WTC11 (cell line): Measurements from ENCODE around the gene TIFAB. TPM values are rescaled to one million over a fixed set of nuclear protein-coding genes. Genes with fewer than 3 reads are reported as not detected.

Source experiments
- ATAC-seq: fragments of 200-7000 bp; cut with Tn5 transposase; 2 replicates; pipeline ENCODE4 v1.10.0; 2021; ENCODE audit warnings: mild to moderate bottlenecking, moderate library complexity
- CTCF ChIA-PET: fragments of 300-600 bp; sonication (Branson Sonifier 250); formaldehyde crosslinking; loops from one replicate; lab custom pipeline; 2021; ENCODE audit warnings: antibody characterized with exemption; lab: Charles Lee
- POLR2A ChIA-PET: fragments of 350-600 bp; sonication (Branson Sonifier 250); formaldehyde crosslinking; loops from one replicate; lab custom pipeline; 2021; ENCODE audit warnings: antibody characterized with exemption; lab: Charles Lee
- DNase-seq: peaks from one replicate; pipeline ENCODE4 v3.0.0; 2021; ENCODE audit warnings: low spot score
- H3K27ac Mint-ChIP-seq: 2 replicates; pipeline ENCODE4 v1.8.0; 2021; ENCODE audit warnings: mixed read lengths
- H3K27me3 Mint-ChIP-seq: 2 replicates; pipeline ENCODE4 v1.8.0; 2021; ENCODE audit warnings: low read depth, mild to moderate bottlenecking, moderate library complexity, mixed read lengths
- H3K36me3 Mint-ChIP-seq: 2 replicates; pipeline ENCODE4 v1.8.0; 2021; ENCODE audit warnings: mixed read lengths
- H3K4me1 Mint-ChIP-seq: 2 replicates; pipeline ENCODE4 v1.8.0; 2022; ENCODE audit warnings: mixed read lengths
- H3K4me3 Mint-ChIP-seq: 2 replicates; pipeline ENCODE4 v1.8.0; 2021; ENCODE audit warnings: mild to moderate bottlenecking, moderate library complexity, mixed read lengths
- H3K9me3 Mint-ChIP-seq: 2 replicates; pipeline ENCODE4 v1.8.0; 2021; ENCODE audit warnings: mixed read lengths
- FOXJ3 ChIP-seq: sonication (generic); formaldehyde crosslinking; IDR thresholded peaks from 2 replicates; pipeline ENCODE4 v1.9.0; 2021; ENCODE audit warnings: missing genetic modification reagents, mild to moderate bottlenecking, borderline replicate concordance
- NR2C2 ChIP-seq: sonication (generic); formaldehyde crosslinking; IDR thresholded peaks from 2 replicates; pipeline ENCODE4 v1.8.0; 2022; ENCODE audit warnings: mild to moderate bottlenecking, missing genetic modification reagents
- NR3C1 ChIP-seq: sonication (generic); formaldehyde crosslinking; conservative IDR thresholded peaks from 2 replicates; pipeline ENCODE4 v1.8.1; 2023; ENCODE audit warnings: low read depth, mild to moderate bottlenecking, missing genetic modification reagents
- OVOL2 ChIP-seq: fragments of 250-450 bp; sonication (Bioruptor Pico); IDR thresholded peaks from 2 replicates; pipeline ENCODE4 v1.9.0; 2021; ENCODE audit warnings: mild to moderate bottlenecking, borderline replicate concordance
- TP53 ChIP-seq: sonication (generic); formaldehyde crosslinking; IDR thresholded peaks from 2 replicates; pipeline ENCODE4 v1.8.1; 2023; ENCODE audit warnings: mild to moderate bottlenecking, missing genetic modification reagents
- ZNF396 ChIP-seq: fragments of 250-450 bp; sonication (Bioruptor Pico); IDR thresholded peaks from 2 replicates; pipeline ENCODE4 v1.8.0; 2021; ENCODE audit warnings: mild to moderate bottlenecking, moderate library complexity, borderline replicate concordance
- total RNA-seq: library from RNA; stranded (reverse); gene quantifications from 3 replicates; pipeline ENCODE4 v1.2.3, GENCODE V29; 2021
- TF ChIP-seq, protein P1 (sequence below): sonication (generic); formaldehyde crosslinking; IDR thresholded peaks from 2 replicates; pipeline ENCODE4 v1.8.0; 2022; ENCODE audit warnings: mild to moderate bottlenecking, missing genetic modification reagents
- TF ChIP-seq, protein P2 (sequence below): fragments of 250-450 bp; sonication (Bioruptor Pico); IDR thresholded peaks from 2 replicates; pipeline ENCODE4 v1.9.0; 2021; ENCODE audit warnings: moderate library complexity, mild to moderate bottlenecking, inconsistent platforms, borderline replicate concordance
- TF ChIP-seq, protein P3 (sequence below): sonication (generic); formaldehyde crosslinking; IDR thresholded peaks from 2 replicates; pipeline ENCODE4 v1.8.1; 2022; ENCODE audit warnings: mild to moderate bottlenecking, moderate library complexity, missing genetic modification reagents
- TF ChIP-seq, protein P4 (sequence below): sonication (generic); formaldehyde crosslinking; IDR thresholded peaks from 2 replicates; pipeline ENCODE4 v1.8.1; 2022; ENCODE audit warnings: low read depth, mild to moderate bottlenecking, moderate library complexity, missing genetic modification reagents, borderline replicate concordance
- TF ChIP-seq, protein P5 (sequence below): fragments of 250-450 bp; sonication (Bioruptor Pico); conservative IDR thresholded peaks from 2 replicates; pipeline ENCODE4 v1.9.0; 2021; ENCODE audit warnings: mild to moderate bottlenecking
- TF ChIP-seq, protein P6 (sequence below): fragments of 250-450 bp; sonication (Bioruptor Pico); IDR thresholded peaks from 2 replicates; pipeline ENCODE4 v1.9.0; 2021; ENCODE audit warnings: mild to moderate bottlenecking
- TF ChIP-seq, protein P7 (sequence below): sonication (generic); formaldehyde crosslinking; conservative IDR thresholded peaks from 2 replicates; pipeline ENCODE4 v1.8.1; 2022; ENCODE audit warnings: mild to moderate bottlenecking, missing genetic modification reagents

TIFAB gene
- total RNA-seq, 1 experiment from 2014 or later: not detected

DNA sequence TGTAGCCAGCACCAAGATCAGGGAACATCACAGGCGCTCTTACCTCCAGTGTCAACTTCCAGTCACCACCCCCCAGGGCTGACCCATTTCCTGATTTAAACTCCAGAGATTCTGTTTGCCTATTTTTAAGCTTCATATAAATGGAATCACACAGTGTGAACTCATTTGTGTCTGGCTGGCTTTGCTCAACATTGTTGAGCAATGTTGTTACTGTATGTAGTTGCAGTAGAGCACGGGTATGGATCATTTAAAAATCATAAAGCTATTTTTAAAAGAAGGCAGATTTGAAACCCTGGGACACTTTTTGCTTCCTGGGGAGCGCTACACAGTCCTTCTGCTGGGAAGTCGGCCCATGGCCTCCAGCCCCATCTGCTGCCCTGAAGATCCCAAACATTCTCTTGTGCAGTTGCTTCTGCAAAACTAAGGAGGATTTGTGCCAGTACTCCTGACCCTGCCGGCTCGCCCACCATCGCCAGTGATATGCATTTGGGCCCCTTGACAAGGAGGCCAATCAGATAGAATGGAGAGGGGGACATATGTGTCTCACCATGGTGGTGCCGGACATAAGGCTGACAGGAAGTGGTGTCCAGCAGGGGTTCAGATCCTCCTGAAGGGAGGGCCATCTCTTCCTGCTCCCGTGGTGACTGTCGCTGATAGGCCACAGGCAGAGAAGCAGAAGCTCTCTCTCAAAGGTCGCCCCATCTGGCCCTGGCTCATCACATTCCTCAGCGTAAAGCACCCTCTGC lies 18.3 kb downstream of the TIFAB start (continued):
- TF ChIP-seq, protein P1, sequence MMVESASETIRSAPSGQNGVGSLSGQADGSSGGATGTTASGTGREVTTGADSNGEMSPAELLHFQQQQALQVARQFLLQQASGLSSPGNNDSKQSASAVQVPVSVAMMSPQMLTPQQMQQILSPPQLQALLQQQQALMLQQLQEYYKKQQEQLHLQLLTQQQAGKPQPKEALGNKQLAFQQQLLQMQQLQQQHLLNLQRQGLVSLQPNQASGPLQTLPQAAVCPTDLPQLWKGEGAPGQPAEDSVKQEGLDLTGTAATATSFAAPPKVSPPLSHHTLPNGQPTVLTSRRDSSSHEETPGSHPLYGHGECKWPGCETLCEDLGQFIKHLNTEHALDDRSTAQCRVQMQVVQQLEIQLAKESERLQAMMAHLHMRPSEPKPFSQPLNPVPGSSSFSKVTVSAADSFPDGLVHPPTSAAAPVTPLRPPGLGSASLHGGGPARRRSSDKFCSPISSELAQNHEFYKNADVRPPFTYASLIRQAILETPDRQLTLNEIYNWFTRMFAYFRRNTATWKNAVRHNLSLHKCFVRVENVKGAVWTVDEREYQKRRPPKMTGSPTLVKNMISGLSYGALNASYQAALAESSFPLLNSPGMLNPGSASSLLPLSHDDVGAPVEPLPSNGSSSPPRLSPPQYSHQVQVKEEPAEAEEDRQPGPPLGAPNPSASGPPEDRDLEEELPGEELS (CRISPR knock-in tag): no peak
- TF ChIP-seq ZNF396 (CRISPR knock-in tag): no peak

DNA sequence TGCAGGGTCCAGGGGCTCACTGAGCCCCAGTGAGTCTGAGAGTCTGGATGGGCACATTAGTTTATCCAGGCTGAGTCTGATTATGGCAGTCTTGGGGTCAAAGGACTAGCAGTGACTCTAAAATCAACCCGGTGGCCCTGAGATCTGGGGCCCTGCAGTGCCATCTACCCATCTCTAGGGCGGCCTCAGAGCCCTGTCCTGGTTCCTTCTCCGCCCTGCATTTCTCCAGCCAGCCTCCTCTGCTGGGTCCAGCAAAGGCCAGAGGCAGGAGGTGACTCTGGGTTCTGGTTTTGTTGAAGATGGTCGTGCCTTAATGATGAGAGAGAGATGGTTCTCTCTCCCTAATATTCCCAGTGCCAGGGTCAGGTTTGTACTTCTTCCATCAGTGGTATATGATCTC lies 20.0 kb downstream of the TIFAB start:
- ChIA-PET CTCF (interaction anchor here (0.9 kb wide), 2 partner anchors 25 to 30 kb away, joined by 3 to 4 read pairs; no protein-coding TSS in a partner anchor), POLR2A (no interaction called here)
- TF ChIP-seq NR2C2 (CRISPR knock-in tag) (no peak), NR3C1 (CRISPR knock-in tag) (no peak), OVOL2 (no peak), TP53 (CRISPR knock-in tag) (no peak), FOXJ3 (no peak)
- TF ChIP-seq, protein P2, sequence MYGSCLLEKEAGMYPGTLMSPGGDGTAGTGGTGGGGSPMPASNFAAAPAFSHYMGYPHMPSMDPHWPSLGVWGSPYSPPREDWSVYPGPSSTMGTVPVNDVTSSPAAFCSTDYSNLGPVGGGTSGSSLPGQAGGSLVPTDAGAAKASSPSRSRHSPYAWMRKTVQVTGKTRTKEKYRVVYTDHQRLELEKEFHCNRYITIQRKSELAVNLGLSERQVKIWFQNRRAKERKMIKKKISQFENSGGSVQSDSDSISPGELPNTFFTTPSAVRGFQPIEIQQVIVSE: no peak
- TF ChIP-seq, protein P3, sequence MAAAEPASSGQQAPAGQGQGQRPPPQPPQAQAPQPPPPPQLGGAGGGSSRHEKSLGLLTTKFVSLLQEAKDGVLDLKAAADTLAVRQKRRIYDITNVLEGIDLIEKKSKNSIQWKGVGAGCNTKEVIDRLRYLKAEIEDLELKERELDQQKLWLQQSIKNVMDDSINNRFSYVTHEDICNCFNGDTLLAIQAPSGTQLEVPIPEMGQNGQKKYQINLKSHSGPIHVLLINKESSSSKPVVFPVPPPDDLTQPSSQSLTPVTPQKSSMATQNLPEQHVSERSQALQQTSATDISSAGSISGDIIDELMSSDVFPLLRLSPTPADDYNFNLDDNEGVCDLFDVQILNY (CRISPR knock-in tag): no peak
- TF ChIP-seq, protein P4, sequence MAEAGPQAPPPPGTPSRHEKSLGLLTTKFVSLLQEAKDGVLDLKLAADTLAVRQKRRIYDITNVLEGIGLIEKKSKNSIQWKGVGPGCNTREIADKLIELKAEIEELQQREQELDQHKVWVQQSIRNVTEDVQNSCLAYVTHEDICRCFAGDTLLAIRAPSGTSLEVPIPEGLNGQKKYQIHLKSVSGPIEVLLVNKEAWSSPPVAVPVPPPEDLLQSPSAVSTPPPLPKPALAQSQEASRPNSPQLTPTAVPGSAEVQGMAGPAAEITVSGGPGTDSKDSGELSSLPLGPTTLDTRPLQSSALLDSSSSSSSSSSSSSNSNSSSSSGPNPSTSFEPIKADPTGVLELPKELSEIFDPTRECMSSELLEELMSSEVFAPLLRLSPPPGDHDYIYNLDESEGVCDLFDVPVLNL (CRISPR knock-in tag): no peak
- TF ChIP-seq, protein P5, sequence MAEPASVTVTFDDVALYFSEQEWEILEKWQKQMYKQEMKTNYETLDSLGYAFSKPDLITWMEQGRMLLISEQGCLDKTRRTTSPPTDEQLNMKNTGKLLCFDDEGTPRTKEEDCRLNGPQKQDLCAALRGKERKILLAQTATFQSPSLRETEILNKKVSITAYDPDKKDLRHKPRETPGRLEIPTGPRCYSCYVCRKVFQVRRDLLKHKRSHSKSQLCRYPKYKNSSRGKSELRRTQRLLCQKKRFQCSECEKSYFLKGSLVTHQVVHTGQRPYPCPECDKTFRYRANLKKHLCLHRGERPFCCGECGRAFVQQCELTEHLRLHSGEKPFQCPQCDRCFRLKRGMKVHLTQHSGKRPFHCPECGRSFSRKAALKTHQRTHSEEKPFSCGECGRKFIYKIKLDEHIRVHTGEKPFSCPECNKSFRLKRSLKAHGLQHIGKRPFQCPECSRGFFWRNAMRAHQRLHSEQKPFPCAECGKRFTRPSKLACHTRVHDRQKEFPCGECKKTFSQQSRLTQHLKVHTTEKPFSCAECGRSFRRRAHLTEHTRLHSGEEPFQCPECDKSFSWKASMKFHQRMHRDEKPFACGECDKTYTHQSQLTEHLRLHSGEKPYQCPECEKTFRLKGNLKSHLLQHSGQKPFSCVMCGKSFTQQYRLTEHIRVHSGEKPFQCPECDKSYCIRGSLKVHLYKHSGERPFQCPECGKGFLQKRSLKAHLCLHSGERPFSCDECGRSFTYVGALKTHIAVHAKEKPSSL (CRISPR knock-in tag): no peak
- TF ChIP-seq, protein P6, sequence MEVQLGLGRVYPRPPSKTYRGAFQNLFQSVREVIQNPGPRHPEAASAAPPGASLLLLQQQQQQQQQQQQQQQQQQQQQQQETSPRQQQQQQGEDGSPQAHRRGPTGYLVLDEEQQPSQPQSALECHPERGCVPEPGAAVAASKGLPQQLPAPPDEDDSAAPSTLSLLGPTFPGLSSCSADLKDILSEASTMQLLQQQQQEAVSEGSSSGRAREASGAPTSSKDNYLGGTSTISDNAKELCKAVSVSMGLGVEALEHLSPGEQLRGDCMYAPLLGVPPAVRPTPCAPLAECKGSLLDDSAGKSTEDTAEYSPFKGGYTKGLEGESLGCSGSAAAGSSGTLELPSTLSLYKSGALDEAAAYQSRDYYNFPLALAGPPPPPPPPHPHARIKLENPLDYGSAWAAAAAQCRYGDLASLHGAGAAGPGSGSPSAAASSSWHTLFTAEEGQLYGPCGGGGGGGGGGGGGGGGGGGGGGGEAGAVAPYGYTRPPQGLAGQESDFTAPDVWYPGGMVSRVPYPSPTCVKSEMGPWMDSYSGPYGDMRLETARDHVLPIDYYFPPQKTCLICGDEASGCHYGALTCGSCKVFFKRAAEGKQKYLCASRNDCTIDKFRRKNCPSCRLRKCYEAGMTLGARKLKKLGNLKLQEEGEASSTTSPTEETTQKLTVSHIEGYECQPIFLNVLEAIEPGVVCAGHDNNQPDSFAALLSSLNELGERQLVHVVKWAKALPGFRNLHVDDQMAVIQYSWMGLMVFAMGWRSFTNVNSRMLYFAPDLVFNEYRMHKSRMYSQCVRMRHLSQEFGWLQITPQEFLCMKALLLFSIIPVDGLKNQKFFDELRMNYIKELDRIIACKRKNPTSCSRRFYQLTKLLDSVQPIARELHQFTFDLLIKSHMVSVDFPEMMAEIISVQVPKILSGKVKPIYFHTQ (CRISPR knock-in tag): no peak
- TF ChIP-seq, protein P7, sequence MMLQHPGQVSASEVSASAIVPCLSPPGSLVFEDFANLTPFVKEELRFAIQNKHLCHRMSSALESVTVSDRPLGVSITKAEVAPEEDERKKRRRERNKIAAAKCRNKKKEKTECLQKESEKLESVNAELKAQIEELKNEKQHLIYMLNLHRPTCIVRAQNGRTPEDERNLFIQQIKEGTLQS (CRISPR knock-in tag): no peak
- Mint-ChIP-seq H3K4me3 (no peak overlapping the region), H3K4me1 (peaks cover 9% of the 10 kb centered on the region), H3K36me3 (peaks cover 6% of the 10 kb centered on the region), H3K27ac (no peak overlapping the region), H3K27me3 (peaks cover 4% of the 10 kb centered on the region), H3K9me3 (peaks cover 15% of the 10 kb centered on the region)
- DNase-seq (peak; percentile 40), ATAC-seq (peak; percentile 85)
